ENCODE results near the gene TNFAIP8L1. TPM values are rescaled to one million over a fixed set of nuclear protein-coding genes. Genes with fewer than 3 reads are reported as not detected.
A peak's percentile ranks its signal among the peaks of the same experiment; 100 is the strongest.

TNFAIP8L1 gene
- total and polyA plus RNA-seq, 2 of the 8 experiments (the other 6 are each of a cell fraction or from before 2014, with no cell fraction given): 3.2 to 6.1 TPM

DNA sequence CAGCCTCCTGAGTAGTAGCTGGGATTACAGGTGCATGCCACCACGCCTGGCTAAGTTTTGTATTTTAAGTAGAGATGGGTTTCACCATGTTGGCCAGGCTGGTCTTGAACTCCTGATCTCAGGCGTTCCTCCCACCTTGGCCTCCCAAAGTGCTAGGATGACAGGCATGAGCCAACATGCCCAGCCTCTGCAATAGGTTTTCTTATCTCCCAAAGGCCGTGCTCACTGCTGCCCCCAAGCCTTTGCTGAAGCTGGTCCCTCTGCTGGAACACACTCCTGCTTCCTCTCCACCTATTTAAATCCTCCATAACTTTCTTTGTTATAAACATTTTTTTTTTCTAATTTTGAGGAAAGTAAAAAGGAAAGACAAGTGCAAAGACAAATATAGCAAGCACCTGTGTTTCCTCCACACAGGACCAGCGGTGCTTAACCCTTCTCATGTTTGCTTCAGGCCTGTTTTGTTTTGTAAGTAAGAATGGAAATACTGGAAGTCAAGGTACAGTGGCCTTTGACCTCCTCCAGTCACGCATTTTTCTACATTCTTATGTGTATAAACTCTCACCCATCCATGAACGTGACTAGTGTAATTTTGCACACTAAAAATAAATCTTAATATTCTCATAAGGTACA is 14.5 kb upstream of the TNFAIP8L1 start (continued):
- TF ChIP-seq HDAC6 (IDR thresholded peaks at IDR 0.05; ENCODE audit: low read depth, low read length) (no peak), KDM1A (IDR thresholded peaks at IDR 0.05; ENCODE audit: borderline replicate concordance, low read length) (peak; percentile 70; the same call in 1 of the 2 replicates)
